ENCODE data around the gene SLC7A4.

GRCh38 chr22:20996031-20996410 is 36.3 kb downstream of the SLC7A4 start:
- no peak for TF ChIP-seq CTCF (IDR thresholded peaks at IDR 0.05)
- no peak for TF ChIP-seq POLR2A (IDR thresholded peaks at IDR 0.05)

Data from adrenal gland (tissue), 5 donors.